T-helper 22 cell (primary cell): ENCODE data around the gene SKIC8.

Experiments
- DNase-seq: peaks from one replicate; pipeline ENCODE4 v3.0.0-alpha.2; 2020; ENCODE audit warnings: low read depth

Gene SKIC8

DNA sequence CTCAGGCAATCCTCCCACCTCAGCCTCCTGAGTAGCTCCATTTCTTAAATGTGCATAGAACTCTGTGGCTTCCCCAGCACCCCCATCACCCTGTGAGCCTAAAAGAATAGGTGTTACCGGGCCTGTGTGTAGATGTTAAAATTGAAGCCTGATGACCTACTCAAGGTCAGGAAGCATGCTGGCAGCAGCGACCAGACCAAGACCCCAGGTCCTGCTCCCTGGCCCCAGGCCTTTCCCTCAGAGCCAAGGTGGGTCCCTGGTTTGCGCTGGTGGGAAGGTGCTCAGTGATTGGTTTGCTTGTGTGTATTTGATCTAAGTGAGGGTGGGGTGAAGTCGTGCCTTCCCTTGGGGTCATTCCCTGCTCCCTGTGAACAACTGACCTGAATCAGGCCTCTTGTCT lies 22.4 kb upstream of the SKIC8 start:
- DNase-seq = no peak

DNA sequence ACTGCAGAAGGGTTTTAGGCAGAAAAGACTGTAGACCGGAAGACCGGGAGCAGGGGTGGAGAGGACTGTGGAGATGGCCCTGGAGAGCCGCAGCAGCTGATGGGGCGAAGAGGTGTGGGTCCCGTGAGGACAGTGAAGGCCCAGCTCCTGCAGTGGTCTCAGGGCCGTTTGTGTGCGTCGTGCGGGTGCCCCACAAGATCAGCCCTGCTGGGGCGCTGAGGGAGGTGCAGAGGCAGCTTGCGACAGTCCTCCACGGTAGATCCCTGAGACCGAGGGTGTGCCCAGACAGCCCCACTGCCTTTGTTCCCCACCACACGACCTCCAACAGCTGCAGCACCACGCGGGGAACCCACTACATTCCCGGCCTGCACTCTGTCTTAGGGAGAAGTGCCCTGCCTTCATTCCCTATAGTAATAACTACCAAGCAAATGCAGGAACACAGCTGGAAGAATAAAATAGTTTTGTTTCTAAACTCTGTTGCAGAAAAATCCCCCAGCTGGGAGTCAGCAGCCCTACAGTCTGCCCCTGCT lies 21.7 kb upstream of the SKIC8 start:
- no peak for DNase-seq

GRCh38 chr15:78320183-78320582 lies 20.8 kb upstream of the SKIC8 start:
- DNase-seq = no peak

- no peak for DNase-seq
These were observed 20.2 kb upstream of the SKIC8 start for GRCh38 chr15:78319588-78319987.

- DNase-seq = no peak
These were observed 17.9 kb upstream of the SKIC8 start for GRCh38 chr15:78317145-78317836.

- DNase-seq = no peak
These were observed 17.1 kb upstream of the SKIC8 start for GRCh38 chr15:78316283-78317083.

DNA sequence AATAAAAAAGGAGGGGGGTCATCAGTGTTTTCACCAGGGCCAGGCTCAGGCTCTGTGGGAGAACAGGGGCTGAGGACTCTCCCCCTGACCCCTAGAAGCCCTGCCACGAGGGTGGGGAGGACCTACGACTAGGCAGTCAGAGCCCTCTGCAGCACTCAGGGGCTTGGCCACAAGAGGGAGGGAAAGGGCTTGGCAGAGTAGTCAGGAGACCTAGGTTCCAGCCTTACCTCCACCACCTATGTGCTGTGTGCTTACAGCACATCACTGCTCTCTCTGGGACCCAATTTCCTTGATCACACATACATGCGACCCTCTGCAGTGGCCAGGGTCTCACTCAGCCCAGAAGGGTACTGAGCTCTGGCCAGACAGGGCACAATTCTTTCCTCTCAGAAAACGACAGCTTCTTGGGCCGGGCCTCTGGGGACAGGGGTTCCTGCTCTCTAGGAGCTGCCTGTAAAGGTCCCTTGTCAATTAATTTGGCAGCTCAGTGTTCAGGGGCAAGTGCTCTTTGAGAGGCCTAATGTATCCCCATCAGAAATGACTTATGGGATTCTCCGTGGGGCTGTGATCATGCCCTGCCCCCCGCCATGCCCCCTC lies 16.4 kb upstream of the SKIC8 start:
- DNase-seq = no peak

GRCh38 chr15:78314181-78314581 lies 14.8 kb upstream of the SKIC8 start:
- DNase-seq = no peak

DNA sequence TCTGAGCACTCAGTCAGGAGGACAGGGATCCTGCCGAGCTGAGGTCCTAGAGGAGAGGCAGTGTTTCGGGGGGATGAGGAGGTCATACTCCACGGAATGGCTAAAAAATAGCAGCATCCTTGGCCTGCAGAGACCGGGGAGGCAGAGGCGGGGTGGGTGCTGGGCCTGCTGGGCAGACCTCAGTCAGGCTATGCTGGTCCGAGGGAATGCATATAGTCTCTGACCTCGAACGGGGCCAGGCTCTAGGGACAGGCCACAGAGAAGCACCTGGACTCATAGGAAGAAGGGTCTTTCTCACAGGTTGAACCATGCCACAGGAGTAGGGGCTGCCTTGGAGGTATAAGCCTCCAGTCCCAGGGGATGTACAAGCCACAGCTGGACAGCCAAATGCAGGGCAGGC lies 14.0 kb upstream of the SKIC8 start:
- no peak for DNase-seq

DNA sequence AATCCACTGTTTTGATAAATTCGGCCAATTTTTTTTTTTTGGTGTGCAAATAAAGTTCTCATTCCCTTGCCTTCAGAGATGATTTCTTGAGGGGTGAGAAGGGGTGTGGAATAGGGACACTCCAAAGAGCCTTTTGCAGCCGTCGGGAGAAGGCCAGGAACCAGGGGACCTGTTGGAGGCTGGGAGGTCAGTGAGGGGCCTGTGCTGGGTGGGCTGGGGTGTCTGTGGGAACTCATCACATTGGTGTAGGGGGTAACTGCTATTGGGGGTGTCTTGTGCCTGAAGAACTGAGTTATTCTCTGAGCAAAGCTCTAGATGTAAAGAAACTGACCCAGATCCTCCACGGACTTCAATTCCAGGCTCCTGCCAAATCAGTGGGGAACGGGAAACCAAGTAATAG lies 13.5 kb upstream of the SKIC8 start:
- no peak for DNase-seq

- no peak for DNase-seq
These were observed 13.1 kb upstream of the SKIC8 start for GRCh38 chr15:78312536-78312935.

GRCh38 chr15:78311292-78311691 lies 11.9 kb upstream of the SKIC8 start:
- no peak for DNase-seq

- no peak for DNase-seq
These were observed 9.1 kb upstream of the SKIC8 start for GRCh38 chr15:78308422-78309032.

DNA sequence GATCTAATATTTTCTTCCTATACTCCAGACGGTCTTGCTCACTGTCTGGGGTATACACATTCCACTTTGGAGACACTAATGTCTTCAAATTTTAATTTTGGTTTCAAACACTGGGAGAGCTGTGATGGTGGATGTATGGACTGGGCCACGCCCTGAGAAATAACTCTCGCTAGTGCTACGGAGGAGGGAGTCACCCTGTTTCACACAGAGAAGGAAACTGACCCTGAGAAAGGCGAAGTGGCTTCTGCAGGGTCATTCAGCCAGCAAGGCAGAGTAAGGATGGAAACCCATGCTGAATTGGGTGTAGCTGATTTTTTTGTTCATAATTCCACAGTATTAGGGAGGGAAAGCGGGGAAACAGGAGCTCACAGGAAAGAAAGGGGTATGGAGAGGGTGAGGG lies 8.6 kb upstream of the SKIC8 start:
- DNase-seq = no peak

GRCh38 chr15:78306176-78306774 lies 6.9 kb upstream of the SKIC8 start:
- DNase-seq = no peak

DNA sequence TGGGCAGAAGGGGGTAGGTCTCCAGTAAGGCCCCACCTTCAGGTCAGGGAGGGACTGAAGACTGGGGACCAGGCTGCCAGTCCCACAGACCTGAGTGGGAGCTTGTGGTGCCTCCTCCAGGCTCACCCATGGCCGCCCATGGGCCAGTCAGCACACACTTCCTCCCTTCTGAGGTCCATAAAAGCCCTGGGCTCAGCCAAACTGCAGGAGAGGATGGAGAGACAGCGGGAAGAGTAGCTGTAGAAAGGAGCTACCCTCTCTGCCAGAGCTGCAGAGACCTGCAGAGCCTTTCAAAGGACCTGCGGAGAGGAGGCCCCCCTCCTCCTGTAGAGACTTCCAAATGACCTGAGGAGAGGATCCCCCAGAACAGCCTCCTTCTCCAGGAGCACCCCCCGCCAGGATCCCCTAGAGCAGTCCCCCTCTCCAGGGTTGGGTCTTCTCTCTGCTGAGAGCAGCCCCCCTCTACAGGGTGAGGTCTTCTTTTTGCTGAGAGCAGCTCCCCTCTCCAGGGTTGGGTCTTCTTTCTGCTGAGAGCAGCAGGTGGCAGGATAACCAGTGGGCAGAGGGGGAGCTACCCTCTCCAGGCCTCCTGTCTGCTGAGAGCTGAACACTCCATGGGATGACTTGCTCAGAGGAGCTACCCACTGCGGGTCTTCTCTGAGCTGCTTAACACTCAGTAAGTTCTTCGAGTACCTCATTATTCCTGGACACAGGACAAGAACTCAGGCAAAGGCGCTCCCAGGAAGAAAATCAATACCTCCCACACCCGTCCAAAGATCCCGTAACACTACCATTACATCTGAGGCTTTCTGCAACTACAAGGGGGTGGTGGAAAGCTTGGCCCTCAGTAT lies 5.0 kb upstream of the SKIC8 start:
- no peak for DNase-seq

DNA sequence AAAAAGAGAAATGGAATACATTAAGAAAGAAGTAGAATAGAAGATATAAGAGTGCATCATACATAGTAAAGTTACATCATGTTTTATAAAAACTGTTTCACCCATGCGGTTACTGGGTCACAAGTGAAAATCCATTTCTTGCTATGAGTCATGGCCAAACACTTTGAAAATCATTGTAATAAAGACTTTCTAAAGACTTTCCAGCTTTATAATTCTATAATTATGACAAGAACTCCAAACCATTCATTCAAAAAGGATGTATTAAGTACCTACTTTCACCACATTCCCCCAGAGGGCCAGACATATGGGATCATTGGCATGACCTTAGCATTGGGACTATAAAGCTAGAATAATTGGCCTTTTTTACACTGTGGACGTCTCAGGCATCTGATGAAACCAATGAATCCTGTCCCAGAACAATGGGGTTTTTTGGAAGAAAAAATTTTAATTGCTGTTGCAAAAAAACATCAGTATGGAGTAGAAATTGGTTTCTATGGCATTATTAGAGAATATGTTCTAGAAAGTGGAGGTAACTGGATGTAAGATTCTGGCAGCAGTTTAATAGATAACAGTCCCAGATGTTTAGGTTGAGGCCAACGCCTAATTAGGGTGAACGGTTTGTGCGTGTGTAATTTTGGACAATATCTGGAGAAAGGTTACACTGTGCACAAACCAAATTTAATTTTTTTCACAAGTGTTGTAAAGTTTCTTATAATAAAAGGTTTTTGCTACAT lies 3.3 kb upstream of the SKIC8 start:
- no peak for DNase-seq

DNA sequence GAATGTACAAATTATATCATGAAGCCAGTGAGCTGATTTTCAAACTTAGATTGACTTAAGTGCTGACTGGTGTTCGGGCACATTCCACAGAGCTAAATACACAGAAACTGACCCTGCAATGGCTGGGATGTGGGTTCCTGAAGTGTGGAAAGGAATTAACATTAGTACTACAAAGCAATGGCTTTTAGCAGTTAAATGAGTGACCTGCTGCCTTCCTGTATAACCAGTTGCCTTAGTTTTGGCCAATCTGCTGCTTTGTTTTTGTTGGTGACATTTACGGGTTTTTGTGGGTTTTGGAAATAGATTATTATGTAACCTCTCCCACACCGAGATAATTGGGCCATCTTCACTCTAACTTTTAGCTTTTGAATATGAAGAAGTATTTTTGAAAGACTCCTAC lies 2.4 kb upstream of the SKIC8 start:
- no peak for DNase-seq

DNA sequence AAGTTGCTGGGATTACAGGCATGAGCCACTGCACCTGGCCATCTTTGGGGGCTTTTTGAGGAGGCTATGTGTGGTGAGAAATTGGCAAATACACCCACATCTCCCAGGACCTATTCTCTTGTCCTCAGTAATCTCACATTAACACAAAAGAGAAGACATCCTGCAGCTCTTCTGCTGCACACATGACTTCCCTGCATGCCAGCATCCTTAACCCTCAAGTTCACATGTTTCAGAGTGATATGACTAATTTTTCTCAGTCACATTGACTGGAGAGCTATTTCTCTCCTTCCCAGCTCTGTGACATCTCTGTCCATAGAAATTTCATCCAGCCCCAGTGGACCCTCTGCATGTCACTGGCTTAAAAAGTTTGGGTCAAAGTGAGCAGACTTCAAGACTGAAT lies 1.9 kb upstream of the SKIC8 start:
- DNase-seq = no peak

GRCh38 chr15:78292219-78292618 lies 7.2 kb downstream of the SKIC8 start:
- DNase-seq = no peak

- no peak for DNase-seq
These were observed 7.7 kb downstream of the SKIC8 start for GRCh38 chr15:78291698-78292097.
